ENCODE results near the gene CNGB1. TPM values are rescaled to one million over a fixed set of nuclear protein-coding genes. Genes with fewer than 3 reads are reported as not detected.

CNGB1 gene
- total RNA-seq, 1 experiment from 2014 or later = not detected

DNA sequence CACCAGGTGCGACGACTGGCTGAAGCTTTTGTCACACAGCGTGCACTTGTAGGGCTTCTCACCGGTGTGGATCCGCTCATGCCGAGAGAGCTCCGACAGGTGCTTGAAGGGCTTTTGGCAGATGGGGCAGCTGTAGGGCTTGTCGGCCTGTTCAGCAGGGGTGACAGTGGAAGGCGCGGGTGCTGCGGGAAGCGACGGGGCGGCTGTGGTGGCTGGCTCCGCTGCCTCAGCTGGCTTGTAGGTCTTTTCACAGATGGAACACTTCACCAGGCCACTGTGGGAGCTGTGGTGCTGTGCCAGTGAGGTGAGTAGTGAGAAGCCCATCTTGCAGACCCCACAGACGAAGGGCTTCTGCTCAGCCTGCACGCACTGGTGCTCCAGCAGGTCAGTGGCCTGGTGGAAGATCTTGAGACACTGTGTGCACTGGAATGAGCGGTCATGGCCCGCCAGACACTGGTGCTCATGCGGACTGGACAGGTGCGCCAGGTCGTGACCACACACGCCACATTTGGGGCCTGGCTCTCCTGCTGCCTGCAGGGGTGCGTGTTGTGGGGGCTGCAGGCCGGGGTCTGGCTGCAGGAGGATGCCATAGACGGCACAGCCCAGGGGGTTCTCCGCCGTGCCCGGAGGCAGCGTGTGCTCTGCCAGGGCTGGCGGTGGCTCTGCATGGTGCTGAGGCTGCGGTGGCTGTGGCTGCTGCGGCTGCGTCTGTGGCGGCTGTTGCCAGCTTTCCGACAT, 26.8 kb upstream of the CNGB1 start:
- intact Hi-C loops (cut with micrococcal nuclease; ENCODE audit: unreplicated experiment) = no loop called here

DNA sequence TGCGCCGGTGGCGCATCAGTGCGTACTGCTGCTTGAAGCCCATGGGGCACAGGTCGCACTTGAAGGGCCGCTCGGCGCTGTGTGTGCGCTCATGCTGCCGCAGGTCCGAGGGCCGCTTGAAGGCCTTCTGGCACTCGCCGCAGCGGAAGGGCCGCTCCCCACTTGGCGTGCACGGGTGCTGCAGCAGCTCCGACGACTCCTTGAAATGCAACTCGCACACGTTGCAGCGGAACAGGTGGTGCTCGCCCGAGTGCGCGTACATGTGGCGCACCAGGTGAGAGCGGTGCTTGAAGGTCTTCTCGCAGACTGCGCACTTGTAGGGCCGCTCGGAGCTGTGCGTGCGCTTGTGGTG, 26.2 kb upstream of the CNGB1 start:
- no peak for DNase-seq (ENCODE audit: low spot score)
- intact Hi-C loops (cut with micrococcal nuclease; ENCODE audit: unreplicated experiment) = no loop called here
- POLR2A ChIA-PET (ENCODE audit: low non-redundant PET) = no interaction called here
- Histone ChIP-seq H3K27ac (ENCODE audit: low read depth, low read length, poor library complexity, severe bottlenecking) (no peak overlapping the region), H3K9me3 (ENCODE audit: low read depth, low read length, poor library complexity, severe bottlenecking) (no peaks in the 10 kb centered on the region), H3K36me3 (ENCODE audit: insufficient read depth, low read length, poor library complexity, severe bottlenecking) (peaks cover 4% of the 10 kb centered on the region), H3K27me3 (replicated peaks; ENCODE audit: insufficient read depth, low read depth, low read length, poor library complexity) (no peaks in the 10 kb centered on the region), H3K4me3 (ENCODE audit: low read depth, low read length, poor library complexity, severe bottlenecking) (no peak overlapping the region), H3K4me1 (ENCODE audit: insufficient read depth, low read length, poor library complexity, severe bottlenecking) (peaks cover 28% of the 10 kb centered on the region)
- CTCF ChIA-PET = no interaction called here
- BruUV-seq (replicated peaks) = no TSS peak
- no peak for TF ChIP-seq EZH2 (IDR thresholded peaks at IDR 0.05; ENCODE audit: borderline replicate concordance, low read depth, low read length, poor library complexity, severe bottlenecking)
- TF ChIP-seq, protein P1, sequence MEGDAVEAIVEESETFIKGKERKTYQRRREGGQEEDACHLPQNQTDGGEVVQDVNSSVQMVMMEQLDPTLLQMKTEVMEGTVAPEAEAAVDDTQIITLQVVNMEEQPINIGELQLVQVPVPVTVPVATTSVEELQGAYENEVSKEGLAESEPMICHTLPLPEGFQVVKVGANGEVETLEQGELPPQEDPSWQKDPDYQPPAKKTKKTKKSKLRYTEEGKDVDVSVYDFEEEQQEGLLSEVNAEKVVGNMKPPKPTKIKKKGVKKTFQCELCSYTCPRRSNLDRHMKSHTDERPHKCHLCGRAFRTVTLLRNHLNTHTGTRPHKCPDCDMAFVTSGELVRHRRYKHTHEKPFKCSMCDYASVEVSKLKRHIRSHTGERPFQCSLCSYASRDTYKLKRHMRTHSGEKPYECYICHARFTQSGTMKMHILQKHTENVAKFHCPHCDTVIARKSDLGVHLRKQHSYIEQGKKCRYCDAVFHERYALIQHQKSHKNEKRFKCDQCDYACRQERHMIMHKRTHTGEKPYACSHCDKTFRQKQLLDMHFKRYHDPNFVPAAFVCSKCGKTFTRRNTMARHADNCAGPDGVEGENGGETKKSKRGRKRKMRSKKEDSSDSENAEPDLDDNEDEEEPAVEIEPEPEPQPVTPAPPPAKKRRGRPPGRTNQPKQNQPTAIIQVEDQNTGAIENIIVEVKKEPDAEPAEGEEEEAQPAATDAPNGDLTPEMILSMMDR (conservative IDR thresholded peaks at IDR 0.05; ENCODE audit: low read depth, low read length) = no peak

More for the DNA sequence above, 26.8 kb upstream of the CNGB1 start:
- no peak overlapping the region for H3K27ac ChIP-seq (ENCODE audit: low read depth, low read length, poor library complexity, severe bottlenecking)
- CTCF ChIA-PET = no interaction called here
- H3K36me3 ChIP-seq (ENCODE audit: insufficient read depth, low read length, poor library complexity, severe bottlenecking) = peaks cover 4% of the 10 kb centered on the region
- no peak for DNase-seq (ENCODE audit: low spot score)
- no TSS peak for BruUV-seq (replicated peaks)
- H3K9me3 ChIP-seq (ENCODE audit: low read depth, low read length, poor library complexity, severe bottlenecking) = no peaks in the 10 kb centered on the region
- TF ChIP-seq, protein P1 (conservative IDR thresholded peaks at IDR 0.05; ENCODE audit: low read depth, low read length) = no peak
- no peak for TF ChIP-seq EZH2 (IDR thresholded peaks at IDR 0.05; ENCODE audit: borderline replicate concordance, low read depth, low read length, poor library complexity, severe bottlenecking)
- H3K4me3 ChIP-seq (ENCODE audit: low read depth, low read length, poor library complexity, severe bottlenecking) = no peak overlapping the region
- no peaks in the 10 kb centered on the region for H3K27me3 ChIP-seq (replicated peaks; ENCODE audit: insufficient read depth, low read depth, low read length, poor library complexity)
- POLR2A ChIA-PET (ENCODE audit: low non-redundant PET) = no interaction called here
- H3K4me1 ChIP-seq (ENCODE audit: insufficient read depth, low read length, poor library complexity, severe bottlenecking) = peaks cover 29% of the 10 kb centered on the region

DNA sequence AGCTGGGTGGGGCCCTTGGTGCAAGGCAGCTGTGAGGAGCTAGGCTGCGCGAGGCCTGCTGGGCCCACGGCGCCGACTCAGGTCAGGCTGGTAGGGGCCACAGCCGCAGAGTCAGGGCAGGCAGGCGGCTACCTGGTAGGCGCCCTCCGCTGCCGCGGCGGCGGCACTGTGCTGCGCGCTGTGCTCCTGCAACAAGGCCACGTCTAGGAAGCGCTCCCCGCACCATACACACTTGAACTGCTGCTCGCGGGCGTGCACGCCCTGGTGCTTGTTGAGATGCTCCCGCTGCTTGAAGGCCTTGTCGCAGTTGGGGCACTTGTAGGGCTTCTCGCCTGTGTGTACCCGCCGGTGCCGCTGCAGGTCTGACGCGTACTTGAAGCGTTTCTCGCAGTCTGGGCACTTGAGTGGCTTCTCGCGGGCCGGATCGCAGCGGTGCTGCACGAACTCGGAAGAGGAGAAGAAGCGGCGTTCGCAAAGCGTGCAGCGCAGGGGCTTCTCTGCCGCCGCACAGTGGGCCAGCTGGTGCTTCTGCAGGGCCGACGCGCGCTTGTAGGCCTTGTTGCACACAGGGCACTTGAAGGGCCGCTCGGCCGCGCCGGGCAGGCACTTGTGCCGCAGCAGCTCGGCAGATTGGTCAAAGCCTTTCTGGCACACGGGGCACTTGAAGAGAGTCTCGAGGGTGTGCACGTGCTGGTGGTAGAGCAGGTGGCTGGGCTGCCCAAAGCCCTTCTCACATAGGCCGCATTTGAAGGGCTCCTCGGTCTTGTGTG, 25.7 kb upstream of the CNGB1 start:
- H3K27me3 ChIP-seq (replicated peaks; ENCODE audit: insufficient read depth, low read depth, low read length, poor library complexity) = no peaks in the 10 kb centered on the region
- H3K4me3 ChIP-seq (ENCODE audit: low read depth, low read length, poor library complexity, severe bottlenecking) = no peak overlapping the region
- ChIA-PET CTCF (no interaction called here), POLR2A (ENCODE audit: low non-redundant PET) (no interaction called here)
- no peak for DNase-seq (ENCODE audit: low spot score)
- H3K4me1 ChIP-seq (ENCODE audit: insufficient read depth, low read length, poor library complexity, severe bottlenecking) = peaks cover 23% of the 10 kb centered on the region
- BruUV-seq (replicated peaks) = no TSS peak
- no peak for TF ChIP-seq EZH2 (IDR thresholded peaks at IDR 0.05; ENCODE audit: borderline replicate concordance, low read depth, low read length, poor library complexity, severe bottlenecking)
- TF ChIP-seq, protein P1 (conservative IDR thresholded peaks at IDR 0.05; ENCODE audit: low read depth, low read length) = no peak
- intact Hi-C loops (cut with micrococcal nuclease; ENCODE audit: unreplicated experiment) = no loop called here
- H3K27ac ChIP-seq (ENCODE audit: low read depth, low read length, poor library complexity, severe bottlenecking) = no peak overlapping the region
- peaks cover 4% of the 10 kb centered on the region for H3K36me3 ChIP-seq (ENCODE audit: insufficient read depth, low read length, poor library complexity, severe bottlenecking)
- H3K9me3 ChIP-seq (ENCODE audit: low read depth, low read length, poor library complexity, severe bottlenecking) = no peaks in the 10 kb centered on the region

Data from A673 (cell line).